Panc1 (cell line): Measurements from ENCODE around the gene IGIP. TPM values are rescaled to one million over a fixed set of nuclear protein-coding genes. Genes with fewer than 3 reads are reported as not detected.

ENCODE experiments used
- ATAC-seq: fragments of 200-7000 bp; cut with Tn5 transposase; 2 replicates; pipeline ENCODE4 v1.9.1; 2020; ENCODE audit warnings: mild to moderate bottlenecking, moderate library complexity
- BruUV-seq: library from RNA; stranded (reverse); fragments of 400-500 nt; replicated peaks from 2 replicates; lab custom pipeline; 2021; lab: Mats Ljungman, UMichigan
- CTCF ChIA-PET: fragments of 300-600 bp; sonication (Branson Sonifier 250); formaldehyde crosslinking; loops from one replicate; lab custom pipeline; 2022; ENCODE audit warnings: antibody characterized with exemption; lab: Charles Lee
- POLR2A ChIA-PET: fragments of 300-600 bp; sonication (Branson Sonifier 250); formaldehyde crosslinking; loops from one replicate; lab custom pipeline; 2022; ENCODE audit warnings: antibody characterized with exemption; lab: Charles Lee
- DNase-seq: peaks from one replicate; pipeline ENCODE4 v3.0.0-alpha.2; 2010; ENCODE audit warnings: low read depth, low spot score
- H3K27ac ChIP-seq: 2 replicates; pipeline ENCODE4 v1.5.1; 2011; ENCODE audit warnings: mild to moderate bottlenecking, low read length, inconsistent platforms
- H3K27me3 ChIP-seq: fragments of 200-500 bp; sonication (Bioruptor generic); 2 replicates; pipeline ENCODE4 v1.6.0; 2014; ENCODE audit warnings: low read length, inconsistent platforms; ENCODE audit not compliant: control insufficient read depth, insufficient read depth
- H3K36me3 ChIP-seq: fragments of 200-500 bp; sonication (Bioruptor generic); 2 replicates; pipeline ENCODE4 v1.5.1; 2014; ENCODE audit warnings: inconsistent platforms, mild to moderate bottlenecking, low read length, moderate library complexity; ENCODE audit not compliant: control insufficient read depth, insufficient read depth
- H3K4me1 ChIP-seq: 2 replicates; pipeline ENCODE4 v1.5.1; 2011; ENCODE audit warnings: inconsistent platforms, mild to moderate bottlenecking, low read length, moderate library complexity; ENCODE audit not compliant: control insufficient read depth, insufficient read depth
- H3K4me3 ChIP-seq, 2 experiments: 2 replicates each; pipeline ENCODE4 v1.5.1; 2011 to 2012; ENCODE audit warnings: low read depth in 2 of 2, low read length in 2 of 2, mild to moderate bottlenecking in 2 of 2, inconsistent platforms in 1 of 2, moderate library complexity in 1 of 2
- H3K9me3 ChIP-seq: fragments of 200-500 bp; sonication (Bioruptor generic); 2 replicates; pipeline ENCODE4 v1.5.1; 2014; ENCODE audit warnings: low read depth, mild to moderate bottlenecking, inconsistent platforms, low read length, moderate library complexity; ENCODE audit not compliant: control insufficient read depth, insufficient read depth
- POLR2AphosphoS5 ChIP-seq: IDR thresholded peaks from 2 replicates; pipeline ENCODE4 v1.6.1; 2012; ENCODE audit warnings: mild to moderate bottlenecking, low read depth, low read length, moderate library complexity
- SIN3A ChIP-seq: IDR thresholded peaks from 2 replicates; pipeline ENCODE4 v1.6.1; 2012; ENCODE audit warnings: low read depth, mild to moderate bottlenecking, low read length, moderate library complexity, borderline replicate concordance; ENCODE audit not compliant: insufficient read depth
- TCF7L2 ChIP-seq: IDR thresholded peaks from 2 replicates; pipeline ENCODE4 v1.6.1; 2011; ENCODE audit warnings: mild to moderate bottlenecking, low read depth, low read length, inconsistent platforms
- in situ Hi-C: cut with HindIII; loops from 2 replicates; pipeline ENCODE4 v1.10.0; 2016; ENCODE audit warnings: low sequenced_read_pairs, low pct_unique_long_range_greater_than_20kb
- intact Hi-C: fragments of 100-400 bp; cut with micrococcal nuclease; formaldehyde crosslinking; loops from one replicate; pipeline ENCODE4 v1.10.0; 2022; ENCODE audit not compliant: unreplicated experiment
- total RNA-seq: library from RNA; stranded (reverse); gene quantifications from one replicate; pipeline ENCODE4 v1.2.1, GENCODE V29; 2021; ENCODE audit not compliant: unreplicated experiment
- TF ChIP-seq, protein P1 (sequence below), 2 experiments: IDR thresholded peaks; 2 replicates each; pipeline ENCODE4 v1.6.1; 2011 to 2012; ENCODE audit warnings: low read depth in 2 of 2, control low read depth in 1 of 2, low read length in 1 of 2, mild to moderate bottlenecking in 1 of 2, moderate library complexity in 1 of 2; ENCODE audit not compliant: insufficient read depth in 1 of 2
- TF ChIP-seq, protein P2 (sequence below): fragments of 450-650 bp; IDR thresholded peaks from 2 replicates; pipeline ENCODE4 v1.5.1; 2017; ENCODE audit warnings: mild to moderate bottlenecking

IGIP gene
- total RNA-seq, 1 experiment from 2014 or later = 7.7 TPM

DNA sequence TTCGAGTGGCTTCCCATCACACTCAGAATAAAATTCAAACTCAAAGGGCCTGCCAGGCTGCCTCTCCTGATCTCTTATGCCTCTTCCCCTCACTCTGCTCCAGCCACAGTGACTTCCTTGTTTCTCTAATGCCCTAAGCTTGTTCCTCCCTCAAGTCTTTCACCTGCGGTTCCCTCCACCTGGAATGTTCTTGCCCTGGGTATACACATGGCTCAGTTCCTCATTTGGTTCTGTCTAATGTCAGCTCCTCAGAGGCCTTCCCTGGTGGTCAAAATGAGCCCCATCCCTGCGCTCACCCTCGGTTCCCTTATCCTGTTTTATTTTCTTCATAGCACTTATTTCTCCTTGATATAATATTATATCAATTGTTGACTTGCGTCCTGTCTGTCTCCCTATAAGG, 36.5 kb downstream of the IGIP start:
- CTCF ChIA-PET = no interaction called here
- H3K36me3 ChIP-seq = no peaks in the 10 kb centered on the region
- no peaks in the 10 kb centered on the region for H3K4me1 ChIP-seq
- in situ Hi-C loops (no loop called here), intact Hi-C loops (no loop called here)
- no peak for ATAC-seq
- TF ChIP-seq TCF7L2 (no peak), SIN3A (no peak), POLR2AphosphoS5 (no peak)
- TF ChIP-seq, protein P1, sequence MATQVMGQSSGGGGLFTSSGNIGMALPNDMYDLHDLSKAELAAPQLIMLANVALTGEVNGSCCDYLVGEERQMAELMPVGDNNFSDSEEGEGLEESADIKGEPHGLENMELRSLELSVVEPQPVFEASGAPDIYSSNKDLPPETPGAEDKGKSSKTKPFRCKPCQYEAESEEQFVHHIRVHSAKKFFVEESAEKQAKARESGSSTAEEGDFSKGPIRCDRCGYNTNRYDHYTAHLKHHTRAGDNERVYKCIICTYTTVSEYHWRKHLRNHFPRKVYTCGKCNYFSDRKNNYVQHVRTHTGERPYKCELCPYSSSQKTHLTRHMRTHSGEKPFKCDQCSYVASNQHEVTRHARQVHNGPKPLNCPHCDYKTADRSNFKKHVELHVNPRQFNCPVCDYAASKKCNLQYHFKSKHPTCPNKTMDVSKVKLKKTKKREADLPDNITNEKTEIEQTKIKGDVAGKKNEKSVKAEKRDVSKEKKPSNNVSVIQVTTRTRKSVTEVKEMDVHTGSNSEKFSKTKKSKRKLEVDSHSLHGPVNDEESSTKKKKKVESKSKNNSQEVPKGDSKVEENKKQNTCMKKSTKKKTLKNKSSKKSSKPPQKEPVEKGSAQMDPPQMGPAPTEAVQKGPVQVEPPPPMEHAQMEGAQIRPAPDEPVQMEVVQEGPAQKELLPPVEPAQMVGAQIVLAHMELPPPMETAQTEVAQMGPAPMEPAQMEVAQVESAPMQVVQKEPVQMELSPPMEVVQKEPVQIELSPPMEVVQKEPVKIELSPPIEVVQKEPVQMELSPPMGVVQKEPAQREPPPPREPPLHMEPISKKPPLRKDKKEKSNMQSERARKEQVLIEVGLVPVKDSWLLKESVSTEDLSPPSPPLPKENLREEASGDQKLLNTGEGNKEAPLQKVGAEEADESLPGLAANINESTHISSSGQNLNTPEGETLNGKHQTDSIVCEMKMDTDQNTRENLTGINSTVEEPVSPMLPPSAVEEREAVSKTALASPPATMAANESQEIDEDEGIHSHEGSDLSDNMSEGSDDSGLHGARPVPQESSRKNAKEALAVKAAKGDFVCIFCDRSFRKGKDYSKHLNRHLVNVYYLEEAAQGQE (IDR thresholded peaks at IDR 0.05; ENCODE audit: insufficient read depth in 1 of 2, low read depth in 2 of 2, low read length in 1 of 2) = no peak
- TF ChIP-seq, protein P2, sequence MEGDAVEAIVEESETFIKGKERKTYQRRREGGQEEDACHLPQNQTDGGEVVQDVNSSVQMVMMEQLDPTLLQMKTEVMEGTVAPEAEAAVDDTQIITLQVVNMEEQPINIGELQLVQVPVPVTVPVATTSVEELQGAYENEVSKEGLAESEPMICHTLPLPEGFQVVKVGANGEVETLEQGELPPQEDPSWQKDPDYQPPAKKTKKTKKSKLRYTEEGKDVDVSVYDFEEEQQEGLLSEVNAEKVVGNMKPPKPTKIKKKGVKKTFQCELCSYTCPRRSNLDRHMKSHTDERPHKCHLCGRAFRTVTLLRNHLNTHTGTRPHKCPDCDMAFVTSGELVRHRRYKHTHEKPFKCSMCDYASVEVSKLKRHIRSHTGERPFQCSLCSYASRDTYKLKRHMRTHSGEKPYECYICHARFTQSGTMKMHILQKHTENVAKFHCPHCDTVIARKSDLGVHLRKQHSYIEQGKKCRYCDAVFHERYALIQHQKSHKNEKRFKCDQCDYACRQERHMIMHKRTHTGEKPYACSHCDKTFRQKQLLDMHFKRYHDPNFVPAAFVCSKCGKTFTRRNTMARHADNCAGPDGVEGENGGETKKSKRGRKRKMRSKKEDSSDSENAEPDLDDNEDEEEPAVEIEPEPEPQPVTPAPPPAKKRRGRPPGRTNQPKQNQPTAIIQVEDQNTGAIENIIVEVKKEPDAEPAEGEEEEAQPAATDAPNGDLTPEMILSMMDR = no peak
- BruUV-seq = no TSS peak
- no peaks in the 10 kb centered on the region for H3K9me3 ChIP-seq
- H3K27me3 ChIP-seq = no peaks in the 10 kb centered on the region
- no peak overlapping the region for H3K27ac ChIP-seq
- no peak for DNase-seq
- no peak overlapping the region for H3K4me3 ChIP-seq
- POLR2A ChIA-PET = interaction anchor here (0.5 to 0.6 kb wide), 2 partner anchors 27 to 29 kb away, joined by 11 read pairs; no protein-coding TSS in a partner anchor

DNA sequence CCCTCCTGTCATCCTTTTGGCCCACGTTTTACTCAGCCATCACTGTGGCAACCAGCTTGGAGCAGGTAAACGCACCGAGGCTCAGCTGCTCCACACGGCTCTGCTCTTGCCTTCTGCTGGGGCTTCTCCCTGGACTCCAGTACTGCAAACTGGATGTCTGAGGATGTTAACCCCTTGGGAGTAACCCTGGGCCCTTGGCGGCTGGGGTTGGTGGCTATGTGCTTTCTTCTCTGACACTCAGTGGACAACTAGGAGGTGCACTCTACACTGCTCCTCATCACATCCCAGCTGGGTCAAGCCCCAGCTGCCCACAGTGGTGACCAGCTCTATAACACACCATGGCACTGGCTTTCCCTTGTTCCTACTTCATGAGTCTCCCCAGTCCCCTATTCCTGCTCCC, 37.0 kb downstream of the IGIP start:
- no peak for ATAC-seq
- H3K27me3 ChIP-seq = no peaks in the 10 kb centered on the region
- POLR2A ChIA-PET = interaction anchor here (0.5 kb wide), 1 partner anchor 27 kb away, joined by 11 read pairs; no protein-coding TSS in a partner anchor
- CTCF ChIA-PET = no interaction called here
- H3K9me3 ChIP-seq = no peaks in the 10 kb centered on the region
- no peak overlapping the region for H3K4me3 ChIP-seq
- in situ Hi-C loops = no loop called here
- no peak for DNase-seq
- H3K4me1 ChIP-seq = no peaks in the 10 kb centered on the region
- H3K36me3 ChIP-seq = no peaks in the 10 kb centered on the region
- intact Hi-C loops = no loop called here
- no TSS peak for BruUV-seq
- TF ChIP-seq, protein P2 = no peak
- TF ChIP-seq, protein P1 (IDR thresholded peaks at IDR 0.05; ENCODE audit: insufficient read depth in 1 of 2, low read depth in 2 of 2, low read length in 1 of 2) = no peak
- TF ChIP-seq SIN3A (no peak), TCF7L2 (no peak), POLR2AphosphoS5 (no peak)
- H3K27ac ChIP-seq = no peak overlapping the region
